Endometrium (tissue), 2 donors: ENCODE measurements around the gene COG7.

Experiments used
- FAIRE-seq: peaks from 2 replicates; lab custom pipeline; 2012; peaks lifted over from hg19 to GRCh38; lab: Jason Lieb, UNC
- donor health status: control.
- donor health status: control.

COG7 gene

GRCh38 chr16:23357761-23358290 is 95.2 kb downstream of the COG7 start:
- no peak for FAIRE-seq

GRCh38 chr16:23356941-23357340 is 96.0 kb downstream of the COG7 start:
- no peak for FAIRE-seq

DNA sequence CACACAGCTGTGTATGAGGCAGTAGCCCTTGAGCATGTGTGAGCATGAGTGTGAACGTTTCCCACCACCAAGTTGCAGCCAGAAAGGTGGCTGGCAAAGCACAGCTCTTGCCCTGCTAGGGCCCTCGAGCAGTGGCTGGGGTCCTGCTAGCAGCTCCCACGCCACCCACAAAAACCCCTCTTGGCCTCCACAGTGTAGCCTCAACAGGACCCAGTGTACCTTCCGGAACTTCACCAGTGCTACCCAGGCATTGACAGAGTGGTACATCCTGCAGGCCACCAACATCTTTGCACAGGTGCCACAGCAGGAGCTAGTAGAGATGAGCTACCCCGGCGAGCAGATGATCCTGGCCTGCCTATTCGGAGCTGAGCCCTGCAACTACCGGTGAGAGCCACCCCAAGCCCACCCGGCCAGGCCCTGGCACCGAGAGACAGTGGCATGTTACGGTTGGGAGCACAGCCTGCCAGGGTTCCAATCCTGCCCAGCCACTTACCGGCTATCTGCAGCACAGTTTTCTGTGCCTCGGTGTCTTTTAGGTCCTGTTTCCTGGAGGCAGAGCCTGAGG is 97.8 kb downstream of the COG7 start:
- FAIRE-seq: no peak

GRCh38 chr16:23354246-23354645 is 98.7 kb downstream of the COG7 start:
- no peak for FAIRE-seq

DNA sequence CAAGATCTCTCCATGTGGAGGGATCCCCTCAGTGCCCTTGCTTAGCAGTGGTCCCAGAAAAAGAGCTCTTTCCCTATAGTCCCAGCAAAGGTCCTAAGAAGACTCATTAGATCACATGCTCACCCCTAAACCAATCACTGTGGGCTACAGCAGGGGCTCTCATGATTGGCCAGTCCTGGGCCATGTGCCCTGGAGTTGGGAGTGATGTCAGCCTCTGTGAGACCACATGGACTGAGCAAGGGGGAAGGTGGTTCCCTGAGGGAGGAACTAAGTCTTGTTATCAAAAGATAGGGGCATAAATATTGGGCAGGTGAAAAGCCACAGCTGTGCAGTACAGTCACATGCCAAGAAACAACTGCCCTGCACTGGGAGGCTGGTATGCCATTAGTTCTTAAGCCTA is 99.5 kb downstream of the COG7 start:
- FAIRE-seq: no peak

GRCh38 chr16:23351360-23351759 is 101.6 kb downstream of the COG7 start:
- no peak for FAIRE-seq

- no peak for FAIRE-seq
These were observed 104.2 kb downstream of the COG7 start for GRCh38 chr16:23348579-23349469.

DNA sequence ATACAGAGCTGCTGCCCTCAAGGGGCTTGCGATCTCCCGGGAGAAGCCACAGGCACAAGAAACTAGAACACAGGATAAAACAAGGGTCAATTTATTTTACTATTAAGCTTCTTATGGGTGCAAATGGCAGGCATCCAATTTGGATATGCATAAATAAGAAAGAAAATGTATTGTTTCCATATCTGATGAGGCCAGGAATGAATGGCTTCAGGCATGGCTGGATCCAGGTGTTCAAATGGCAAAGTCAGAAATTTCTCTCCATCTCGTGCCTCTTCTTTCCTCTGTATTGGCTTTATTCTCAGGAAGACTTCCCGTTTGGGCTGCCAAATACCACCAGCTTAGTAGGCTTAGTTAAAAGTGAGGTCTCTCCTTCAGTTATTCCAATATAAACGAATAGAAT is 107.8 kb downstream of the COG7 start:
- FAIRE-seq: no peak

DNA sequence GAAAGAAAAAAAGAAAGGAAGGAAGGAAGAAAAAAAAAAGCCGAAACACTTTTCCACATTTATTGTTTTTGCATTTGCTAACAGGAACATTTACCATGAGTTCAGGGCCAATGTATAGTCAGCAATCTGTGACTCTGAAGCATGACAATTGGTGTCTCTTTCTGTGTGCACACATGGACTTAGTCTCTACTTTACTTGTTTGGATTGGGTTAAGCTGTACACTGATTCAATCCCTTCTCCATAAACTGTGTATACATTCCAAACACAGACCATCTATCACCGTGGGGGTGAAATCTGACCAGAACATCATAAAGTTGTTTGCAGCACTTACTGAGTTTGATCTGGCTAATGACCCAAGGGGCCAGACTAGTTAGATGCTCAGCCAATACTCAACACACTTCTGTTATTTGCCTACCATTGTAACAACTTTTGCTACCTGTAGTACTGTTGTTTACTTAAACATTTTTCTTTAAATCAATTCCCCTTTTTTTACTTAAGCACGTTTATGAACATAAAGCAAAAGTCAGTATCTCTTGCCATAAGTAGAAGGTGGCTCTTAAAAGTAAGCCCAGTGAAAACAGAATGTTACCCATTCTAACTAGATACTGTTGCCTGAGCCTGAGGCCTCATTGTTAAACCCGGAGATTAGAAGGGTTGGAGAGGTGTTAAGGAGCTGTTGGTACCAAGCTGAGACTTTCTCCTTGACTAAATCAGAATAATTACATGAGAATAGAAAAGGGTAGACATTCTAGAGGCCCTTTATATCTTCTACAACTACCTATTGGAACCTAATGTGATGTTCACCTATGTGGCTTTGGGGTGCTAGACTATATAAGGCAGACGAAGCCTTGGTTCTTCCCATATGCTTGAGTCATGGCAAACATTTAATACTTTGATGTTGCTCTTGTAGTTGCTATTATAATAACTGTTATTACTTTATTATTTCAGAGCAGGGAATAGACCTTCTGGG is 109.1 kb downstream of the COG7 start:
- no peak for FAIRE-seq

GRCh38 chr16:23342083-23342640 is 110.8 kb downstream of the COG7 start:
- FAIRE-seq: no peak

GRCh38 chr16:23339787-23340186 is 113.2 kb downstream of the COG7 start:
- no peak for FAIRE-seq
